Activated naive CD4-positive, alpha-beta T cell treated with anti-CD3 and anti-CD28 coated beads, Interleukin-2, amount 10 ng/mL, durations not matched to agents 7 days and 5 days (primary cell): Measurements from ENCODE around the gene NCKAP5.
A peak's percentile ranks its signal among the peaks of the same experiment; 100 is the strongest.
"Not testable (repeated sequence)": the region's sequence is repeated elsewhere in the genome, so short reads cannot be mapped to it uniquely, and the experiment has no call there.

ENCODE experiments used
- CTCF ChIA-PET: fragments of 350-600 bp; sonication (Branson Sonifier 250); formaldehyde crosslinking; loops from one replicate; lab custom pipeline; 2021; ENCODE audit warnings: antibody characterized with exemption; lab: Charles Lee
- DNase-seq: peaks from one replicate; pipeline ENCODE4 v3.0.0-alpha.2; 2020
- H3K27ac Mint-ChIP-seq: one replicate; pipeline ENCODE4 v1.8.0; 2021; ENCODE audit warnings: mild to moderate bottlenecking, moderate library complexity, mixed read lengths
- H3K27me3 Mint-ChIP-seq: one replicate; pipeline ENCODE4 v1.8.0; 2021; ENCODE audit warnings: mild to moderate bottlenecking, mixed read lengths
- H3K36me3 Mint-ChIP-seq: one replicate; pipeline ENCODE4 v1.8.0; 2021; ENCODE audit warnings: mixed read lengths
- H3K4me1 Mint-ChIP-seq: one replicate; pipeline ENCODE4 v1.8.0; 2021; ENCODE audit warnings: mixed read lengths
- H3K4me3 Mint-ChIP-seq: one replicate; pipeline ENCODE4 v1.8.0; 2021; ENCODE audit warnings: mild to moderate bottlenecking, moderate library complexity, mixed read lengths
- H3K9me3 Mint-ChIP-seq: one replicate; pipeline ENCODE4 v1.8.0; 2021; ENCODE audit warnings: mixed read lengths

The NCKAP5 gene

GRCh38 chr2:132698347-132698746 is 869.9 kb downstream of the NCKAP5 start:
- H3K27me3 Mint-ChIP-seq, H3K4me3 Mint-ChIP-seq, H3K27ac Mint-ChIP-seq, H3K4me1 Mint-ChIP-seq, CTCF ChIA-PET, DNase-seq, H3K36me3 Mint-ChIP-seq, H3K9me3 Mint-ChIP-seq: not testable (repeated sequence)

DNA sequence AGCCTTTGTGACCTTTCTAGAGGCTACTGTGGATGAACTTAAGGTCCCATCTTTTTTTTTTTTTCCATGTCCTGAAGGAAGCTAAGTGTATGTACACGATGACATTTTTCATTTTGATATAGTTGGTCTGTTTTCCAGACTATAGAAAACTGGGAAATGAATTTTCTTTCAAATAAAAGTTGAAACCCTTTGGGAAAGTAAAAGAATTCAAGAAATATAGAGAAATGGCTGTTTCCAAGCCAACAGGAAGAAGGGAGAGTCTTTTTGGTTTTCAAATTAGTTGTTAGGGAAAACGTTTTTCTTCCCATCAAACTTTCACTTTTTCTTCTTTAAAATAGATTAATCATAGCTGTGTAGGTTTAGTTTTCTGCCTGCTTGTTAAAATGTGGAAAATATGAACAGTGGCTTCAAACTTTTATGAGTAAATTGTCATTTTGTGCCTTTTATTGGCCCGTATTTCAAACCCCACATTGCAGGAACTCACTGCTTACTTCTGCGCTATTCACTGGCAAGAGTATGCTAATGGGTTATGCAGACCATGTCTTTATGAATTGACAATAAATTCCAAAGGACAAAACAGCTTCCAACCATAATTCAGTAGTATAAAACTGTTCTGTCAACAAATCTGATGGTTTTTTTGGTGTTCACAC is 870.6 kb downstream of the NCKAP5 start:
- Mint-ChIP-seq H3K27me3 (no peaks in the 10 kb centered on the region), H3K27ac (no peak overlapping the region), H3K9me3 (no peaks in the 10 kb centered on the region), H3K4me1 (no peaks in the 10 kb centered on the region), H3K36me3 (no peaks in the 10 kb centered on the region), H3K4me3 (no peak overlapping the region)
- no peak for DNase-seq
- CTCF ChIA-PET = no interaction called here

DNA sequence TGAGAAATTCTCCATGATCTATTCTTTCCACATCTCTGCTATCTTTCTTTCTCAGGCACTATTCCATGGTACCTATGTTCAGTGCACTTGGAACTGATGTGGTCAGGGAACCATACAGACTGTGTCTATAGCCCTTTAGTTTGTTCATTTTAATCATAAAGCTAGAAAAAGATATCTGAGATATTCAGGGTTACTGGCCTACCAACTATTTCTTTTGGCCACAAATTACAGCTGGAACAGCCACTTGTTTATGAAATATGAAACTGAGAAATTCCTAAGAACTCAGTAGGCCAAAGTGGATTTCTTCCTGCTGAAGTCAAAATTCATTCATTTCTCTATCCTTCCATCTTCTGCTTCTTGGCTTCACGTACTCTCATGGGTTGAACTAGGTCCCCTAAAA is 875.4 kb downstream of the NCKAP5 start:
- Mint-ChIP-seq H3K9me3 (no peaks in the 10 kb centered on the region), H3K27ac (no peak overlapping the region), H3K4me1 (no peaks in the 10 kb centered on the region), H3K4me3 (no peak overlapping the region), H3K27me3 (no peaks in the 10 kb centered on the region), H3K36me3 (no peaks in the 10 kb centered on the region)
- no peak for DNase-seq
- CTCF ChIA-PET = interaction anchor here (0.6 kb wide), 1 partner anchor 482 kb away, joined by 3 read pairs; no protein-coding TSS in a partner anchor

- no peak overlapping the region for H3K4me3 Mint-ChIP-seq
- H3K27me3 Mint-ChIP-seq = no peaks in the 10 kb centered on the region
- no peaks in the 10 kb centered on the region for H3K4me1 Mint-ChIP-seq
- no peak overlapping the region for H3K27ac Mint-ChIP-seq
- CTCF ChIA-PET = no interaction called here
- H3K9me3 Mint-ChIP-seq = no peaks in the 10 kb centered on the region
- DNase-seq = no peak
- no peaks in the 10 kb centered on the region for H3K36me3 Mint-ChIP-seq
These were observed 876.7 kb downstream of the NCKAP5 start for GRCh38 chr2:132691556-132691955.

GRCh38 chr2:132690664-132691303 is 877.5 kb downstream of the NCKAP5 start:
- H3K27me3 Mint-ChIP-seq = no peaks in the 10 kb centered on the region
- DNase-seq = no peak
- H3K4me1 Mint-ChIP-seq = no peaks in the 10 kb centered on the region
- H3K36me3 Mint-ChIP-seq = no peaks in the 10 kb centered on the region
- no peak overlapping the region for H3K4me3 Mint-ChIP-seq
- no peak overlapping the region for H3K27ac Mint-ChIP-seq
- CTCF ChIA-PET = no interaction called here
- no peaks in the 10 kb centered on the region for H3K9me3 Mint-ChIP-seq

- no peaks in the 10 kb centered on the region for H3K27me3 Mint-ChIP-seq
- H3K27ac Mint-ChIP-seq = no peak overlapping the region
- H3K4me1 Mint-ChIP-seq = no peaks in the 10 kb centered on the region
- H3K9me3 Mint-ChIP-seq = no peaks in the 10 kb centered on the region
- DNase-seq = no peak
- H3K36me3 Mint-ChIP-seq = no peaks in the 10 kb centered on the region
- H3K4me3 Mint-ChIP-seq = no peak overlapping the region
- CTCF ChIA-PET = no interaction called here
These were observed 886.5 kb downstream of the NCKAP5 start for GRCh38 chr2:132681766-132682165.

DNA sequence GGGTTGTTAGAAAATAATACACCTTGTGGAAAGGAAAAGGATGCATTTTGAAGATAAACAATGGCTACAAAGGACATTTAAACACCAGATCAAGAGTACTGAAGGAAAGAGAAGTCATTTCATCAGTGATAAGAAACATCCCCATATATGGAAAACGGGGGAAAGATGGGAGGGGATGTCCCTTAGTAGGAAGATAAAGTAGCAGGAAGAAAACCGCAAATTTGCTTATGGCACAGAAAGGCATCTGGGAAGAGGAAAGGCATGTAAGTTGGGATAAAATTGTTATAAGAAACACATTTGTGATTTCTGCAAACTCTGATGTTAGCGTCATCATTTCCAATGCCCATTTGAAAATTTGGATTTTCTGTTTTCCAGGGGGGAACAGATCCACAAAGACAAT is 887.7 kb downstream of the NCKAP5 start:
- DNase-seq = no peak
- Mint-ChIP-seq H3K9me3 (no peaks in the 10 kb centered on the region), H3K4me3 (no peak overlapping the region), H3K27ac (no peak overlapping the region), H3K27me3 (no peaks in the 10 kb centered on the region), H3K4me1 (no peaks in the 10 kb centered on the region), H3K36me3 (no peaks in the 10 kb centered on the region)
- CTCF ChIA-PET = no interaction called here

DNA sequence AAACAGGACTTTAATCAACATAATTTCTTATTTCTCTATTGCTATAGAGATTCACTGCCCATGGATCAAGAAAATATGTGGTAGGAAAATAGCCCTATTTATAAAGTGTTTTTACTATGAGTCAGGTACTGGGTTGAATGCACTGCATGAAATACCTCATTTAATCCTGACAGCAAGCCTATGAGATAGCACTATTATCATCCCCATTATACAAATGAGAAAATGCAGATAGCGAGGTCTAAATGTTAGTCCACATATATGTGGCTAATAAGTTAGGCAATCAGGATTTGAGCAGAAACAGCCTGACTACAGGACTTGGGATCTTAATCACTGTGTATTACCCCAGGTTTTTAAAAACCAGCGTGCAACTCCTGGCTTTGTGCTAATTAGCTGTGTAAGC is 889.8 kb downstream of the NCKAP5 start:
- Mint-ChIP-seq H3K9me3 (no peaks in the 10 kb centered on the region), H3K4me1 (no peaks in the 10 kb centered on the region), H3K27me3 (no peaks in the 10 kb centered on the region), H3K27ac (no peak overlapping the region), H3K36me3 (no peaks in the 10 kb centered on the region), H3K4me3 (no peak overlapping the region)
- CTCF ChIA-PET = no interaction called here
- no peak for DNase-seq

GRCh38 chr2:132677661-132678060 is 890.6 kb downstream of the NCKAP5 start:
- Mint-ChIP-seq H3K36me3 (no peaks in the 10 kb centered on the region), H3K9me3 (no peaks in the 10 kb centered on the region), H3K27ac (no peak overlapping the region), H3K4me3 (no peak overlapping the region), H3K27me3 (no peaks in the 10 kb centered on the region), H3K4me1 (no peaks in the 10 kb centered on the region)
- CTCF ChIA-PET = no interaction called here
- DNase-seq = no peak

GRCh38 chr2:132676999-132677398 is 891.3 kb downstream of the NCKAP5 start:
- H3K27me3 Mint-ChIP-seq = no peaks in the 10 kb centered on the region
- H3K36me3 Mint-ChIP-seq = no peaks in the 10 kb centered on the region
- no peak overlapping the region for H3K4me3 Mint-ChIP-seq
- H3K4me1 Mint-ChIP-seq = no peaks in the 10 kb centered on the region
- no peaks in the 10 kb centered on the region for H3K9me3 Mint-ChIP-seq
- DNase-seq = no peak
- CTCF ChIA-PET = no interaction called here
- H3K27ac Mint-ChIP-seq = no peak overlapping the region

- Mint-ChIP-seq H3K36me3 (no peaks in the 10 kb centered on the region), H3K27ac (peak overlapping the region; percentile 60), H3K4me3 (peak overlapping the region; percentile 31), H3K9me3 (no peaks in the 10 kb centered on the region), H3K27me3 (peaks cover 43% of the 10 kb centered on the region), H3K4me1 (no peaks in the 10 kb centered on the region)
- DNase-seq = no peak
- CTCF ChIA-PET = no interaction called here
These were observed 897.0 kb downstream of the NCKAP5 start for GRCh38 chr2:132671151-132671835.

DNA sequence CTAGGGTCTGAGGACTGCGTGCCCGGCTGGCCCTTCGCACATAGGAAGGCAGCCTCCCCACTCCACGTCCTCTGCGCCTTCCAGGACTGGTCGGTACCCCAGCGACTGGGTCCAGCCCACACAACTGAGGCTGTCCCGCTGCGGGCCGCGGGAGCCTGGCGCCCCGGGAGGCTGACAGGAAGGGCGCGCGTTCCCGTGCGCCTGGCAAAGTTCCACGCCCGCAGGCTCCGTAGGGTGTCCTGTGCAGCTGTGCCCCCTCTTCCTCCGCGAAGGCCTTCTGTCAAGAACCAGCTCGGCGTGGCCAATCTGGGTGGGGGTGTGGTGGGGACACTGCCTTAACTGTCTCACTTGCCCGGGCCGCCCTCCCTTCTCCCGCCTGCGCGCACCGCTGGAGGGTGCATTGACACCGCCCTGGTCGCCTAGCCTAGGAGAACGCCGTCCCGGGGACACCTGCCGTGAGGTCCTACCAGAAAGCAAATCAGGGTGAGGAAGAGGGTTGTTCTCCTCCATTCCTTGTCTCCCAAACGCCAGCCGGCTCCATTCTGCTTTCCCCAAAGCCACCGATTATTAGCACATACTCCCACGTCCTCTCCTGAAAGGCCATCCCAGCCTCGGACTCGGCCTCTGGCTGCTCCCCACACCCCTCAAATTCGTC is 897.6 kb downstream of the NCKAP5 start:
- no peaks in the 10 kb centered on the region for H3K4me1 Mint-ChIP-seq
- no peaks in the 10 kb centered on the region for H3K9me3 Mint-ChIP-seq
- H3K4me3 Mint-ChIP-seq = peak overlapping the region; percentile 31
- DNase-seq = no peak
- CTCF ChIA-PET = no interaction called here
- H3K27me3 Mint-ChIP-seq = peaks cover 43% of the 10 kb centered on the region
- peak overlapping the region; percentile 60 for H3K27ac Mint-ChIP-seq
- H3K36me3 Mint-ChIP-seq = no peaks in the 10 kb centered on the region

DNA sequence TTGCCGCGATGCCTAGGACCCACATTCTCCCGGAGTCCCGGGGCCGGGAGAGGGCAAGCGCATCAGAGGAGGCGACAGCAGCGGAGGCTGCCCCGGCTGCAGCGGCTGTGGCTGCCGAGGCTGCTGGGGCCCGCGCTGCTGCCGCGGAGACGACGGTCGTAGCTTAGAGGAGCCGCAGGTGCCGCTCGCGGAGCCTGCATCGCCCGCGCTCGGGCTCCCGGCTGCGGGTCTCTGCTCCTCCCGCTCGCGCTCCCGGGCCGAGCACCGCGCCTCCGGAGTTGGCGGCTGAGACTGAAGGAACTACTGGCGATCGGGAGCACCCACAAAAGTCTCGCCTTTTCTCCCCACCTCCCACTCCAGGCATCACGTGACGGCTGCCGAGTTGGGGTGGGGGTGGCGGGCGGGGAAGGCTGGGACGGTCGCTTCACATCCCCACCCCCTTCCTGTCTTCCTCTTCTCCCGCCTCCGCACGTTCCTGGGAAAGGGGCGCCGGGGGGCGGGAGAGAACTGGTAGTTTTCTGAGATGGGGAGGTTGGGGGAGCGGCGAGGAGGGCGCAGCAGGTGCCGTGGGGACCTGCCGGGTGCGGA is 898.3 kb downstream of the NCKAP5 start, which contains the start of gene LYPD1:
Gene LYPD1 (minus strand): TSS at position 298 of the 588 bp plus-strand sequence. CDS start 273 bp downstream, at position 25.
- no peaks in the 10 kb centered on the region for H3K4me1 Mint-ChIP-seq
- peaks cover 43% of the 10 kb centered on the region for H3K27me3 Mint-ChIP-seq
- H3K27ac Mint-ChIP-seq = peak within 1 kb of the TSS; percentile 60
- H3K4me3 Mint-ChIP-seq = peak within 1 kb of the TSS; percentile 31
- H3K36me3 Mint-ChIP-seq = no peaks in the 10 kb centered on the region
- H3K9me3 Mint-ChIP-seq = no peaks in the 10 kb centered on the region
- no peak for DNase-seq
- CTCF ChIA-PET = no interaction called here
